ENCODE data around the gene GCN1.

The GCN1 gene

GRCh38 chr12:120230974-120231315 lies 36.4 kb upstream of the GCN1 start:
- TF ChIP-seq CTCF (IDR thresholded peaks at IDR 0.05; ENCODE audit: insufficient read depth, low read length) (no peak), GABPA (IDR thresholded peaks at IDR 0.05; ENCODE audit: low read depth) (no peak), POLR2AphosphoS5 (IDR thresholded peaks at IDR 0.05; ENCODE audit: low read depth) (no peak), SPI1 (IDR thresholded peaks at IDR 0.05; ENCODE audit: borderline replicate concordance, low read depth) (no peak), REST (IDR thresholded peaks at IDR 0.05; ENCODE audit: insufficient replicate concordance, low read depth) (no peak)
- no peak for DNase-seq (ENCODE audit: low read depth in 1 of 2, low spot score in 1 of 2)
- Histone ChIP-seq H3K27ac (replicated peaks) (peak overlapping the region; percentile 48), H3K27me3 (ENCODE audit: insufficient read depth, poor library complexity, severe bottlenecking) (peaks cover 2% of the 10 kb centered on the region), H3K4me3 (replicated peaks; ENCODE audit: insufficient read depth, low read length) (no peak overlapping the region)

- TF ChIP-seq GABPA (IDR thresholded peaks at IDR 0.05; ENCODE audit: low read depth), result no peak
- TF ChIP-seq REST (IDR thresholded peaks at IDR 0.05; ENCODE audit: insufficient replicate concordance, low read depth), result no peak
- TF ChIP-seq SPI1 (IDR thresholded peaks at IDR 0.05; ENCODE audit: borderline replicate concordance, low read depth), result no peak
- TF ChIP-seq POLR2AphosphoS5 (IDR thresholded peaks at IDR 0.05; ENCODE audit: low read depth), result no peak
- TF ChIP-seq CTCF (IDR thresholded peaks at IDR 0.05; ENCODE audit: insufficient read depth, low read length), result no peak
- Histone ChIP-seq H3K27me3 (ENCODE audit: insufficient read depth, poor library complexity, severe bottlenecking) (peaks cover 2% of the 10 kb centered on the region), H3K4me3 (replicated peaks; ENCODE audit: insufficient read depth, low read length) (no peak overlapping the region), H3K27ac (replicated peaks) (peak overlapping the region; percentile 48)
- no peak for DNase-seq (ENCODE audit: low read depth in 1 of 2, low spot score in 1 of 2)
Measured at GRCh38 chr12:120230326-120230973, 35.9 kb upstream of the GCN1 start.

- no peak for DNase-seq (ENCODE audit: low read depth in 1 of 2, low spot score in 1 of 2)
- TF ChIP-seq SPI1 (IDR thresholded peaks at IDR 0.05; ENCODE audit: borderline replicate concordance, low read depth) (no peak), CTCF (IDR thresholded peaks at IDR 0.05; ENCODE audit: insufficient read depth, low read length) (no peak), REST (IDR thresholded peaks at IDR 0.05; ENCODE audit: insufficient replicate concordance, low read depth) (no peak), GABPA (IDR thresholded peaks at IDR 0.05; ENCODE audit: low read depth) (no peak), POLR2AphosphoS5 (IDR thresholded peaks at IDR 0.05; ENCODE audit: low read depth) (no peak)
- Histone ChIP-seq H3K27me3 (ENCODE audit: insufficient read depth, poor library complexity, severe bottlenecking) (peaks cover 2% of the 10 kb centered on the region), H3K27ac (replicated peaks) (no peak overlapping the region), H3K4me3 (replicated peaks; ENCODE audit: insufficient read depth, low read length) (no peak overlapping the region)
Measured at GRCh38 chr12:120229487-120230325, 35.2 kb upstream of the GCN1 start.

Measured in HL-60 (cell line).